ENCODE data around the gene TNK1. TPM values are rescaled to one million over a fixed set of nuclear protein-coding genes. Genes with fewer than 3 reads are reported as not detected.

TNK1 gene
- total and polyA plus RNA-seq, 11 donors: 1.4 to 6.2 (median 2.1) TPM

DNA sequence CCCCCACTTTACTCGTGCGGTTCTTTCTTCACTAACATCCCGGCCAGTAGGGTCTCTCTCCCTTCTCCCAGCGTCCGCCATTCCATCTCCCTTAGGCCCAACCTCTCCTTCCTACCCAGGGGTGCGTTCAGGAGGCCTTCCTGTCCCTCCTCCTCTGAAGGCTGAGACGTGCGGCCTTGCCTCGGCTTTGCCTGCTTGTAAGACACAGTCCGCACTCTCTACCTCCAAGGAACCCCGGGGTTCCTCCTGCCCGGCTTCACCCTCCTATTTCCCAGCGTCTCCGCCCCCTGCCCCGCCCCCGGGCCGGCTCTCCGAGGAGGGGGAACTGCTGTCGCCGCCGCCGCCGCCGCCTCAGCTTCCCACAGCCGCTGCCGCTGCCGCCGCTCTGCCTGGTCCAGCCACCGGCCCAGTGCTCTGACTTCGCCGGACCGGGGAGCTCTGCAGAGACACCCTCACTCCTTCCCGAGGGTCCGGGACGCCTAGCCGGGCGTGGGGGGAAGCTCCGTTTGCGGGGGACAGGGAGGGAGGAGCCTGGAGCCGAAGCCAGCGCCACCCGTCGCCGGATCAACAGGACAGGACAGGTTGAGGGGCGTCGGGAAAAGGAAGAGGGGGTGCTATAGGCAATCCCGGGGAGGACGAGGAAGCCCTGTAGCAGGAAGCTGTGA, 57.2 kb downstream of the TNK1 start:
- intact Hi-C loops (cut with DNase I): loop anchor here (1.0 to 10.0 kb wide), 18 partner anchors 36 to 249 kb away; partner anchors contain the start of genes SENP3 (in 9 of the 10), POLR2A (in 6 of the 10), TMEM95 (in 6 of the 10) and KCTD11 (in 4 of the 10)
- Histone ChIP-seq H3K27me3 (peaks cover 0 to 44% (median 8%) of the 10 kb centered on the region in 9 donors), H3K27ac (peak overlapping the region in 8 of 12 donors; percentile 32 to 71 (median 48)), H3K4me3 (peak overlapping the region in 11 of 12 donors; percentile 29 to 75 (median 51)), H3K9me3 (no peaks in the 10 kb centered on the region), H3K36me3 (no peaks in the 10 kb centered on the region), H3K4me1 (peaks cover 4 to 63% (median 45%) of the 10 kb centered on the region in 12 donors)
- TF ChIP-seq, protein P1, sequence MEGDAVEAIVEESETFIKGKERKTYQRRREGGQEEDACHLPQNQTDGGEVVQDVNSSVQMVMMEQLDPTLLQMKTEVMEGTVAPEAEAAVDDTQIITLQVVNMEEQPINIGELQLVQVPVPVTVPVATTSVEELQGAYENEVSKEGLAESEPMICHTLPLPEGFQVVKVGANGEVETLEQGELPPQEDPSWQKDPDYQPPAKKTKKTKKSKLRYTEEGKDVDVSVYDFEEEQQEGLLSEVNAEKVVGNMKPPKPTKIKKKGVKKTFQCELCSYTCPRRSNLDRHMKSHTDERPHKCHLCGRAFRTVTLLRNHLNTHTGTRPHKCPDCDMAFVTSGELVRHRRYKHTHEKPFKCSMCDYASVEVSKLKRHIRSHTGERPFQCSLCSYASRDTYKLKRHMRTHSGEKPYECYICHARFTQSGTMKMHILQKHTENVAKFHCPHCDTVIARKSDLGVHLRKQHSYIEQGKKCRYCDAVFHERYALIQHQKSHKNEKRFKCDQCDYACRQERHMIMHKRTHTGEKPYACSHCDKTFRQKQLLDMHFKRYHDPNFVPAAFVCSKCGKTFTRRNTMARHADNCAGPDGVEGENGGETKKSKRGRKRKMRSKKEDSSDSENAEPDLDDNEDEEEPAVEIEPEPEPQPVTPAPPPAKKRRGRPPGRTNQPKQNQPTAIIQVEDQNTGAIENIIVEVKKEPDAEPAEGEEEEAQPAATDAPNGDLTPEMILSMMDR (IDR thresholded peaks at IDR 0.05): no peak
- TF ChIP-seq POLR2A (IDR thresholded peaks at IDR 0.05): no peak
- ATAC-seq (peak in 3 of 4 donors; percentile 4 to 19 (median 6)), DNase-seq (peak; percentile 75 to 91 (median 81))
- WGBS, 4 donors: 14 to 22% (median 18%) methylated on average over 32 to 48 of the region's 48 CpGs

DNA sequence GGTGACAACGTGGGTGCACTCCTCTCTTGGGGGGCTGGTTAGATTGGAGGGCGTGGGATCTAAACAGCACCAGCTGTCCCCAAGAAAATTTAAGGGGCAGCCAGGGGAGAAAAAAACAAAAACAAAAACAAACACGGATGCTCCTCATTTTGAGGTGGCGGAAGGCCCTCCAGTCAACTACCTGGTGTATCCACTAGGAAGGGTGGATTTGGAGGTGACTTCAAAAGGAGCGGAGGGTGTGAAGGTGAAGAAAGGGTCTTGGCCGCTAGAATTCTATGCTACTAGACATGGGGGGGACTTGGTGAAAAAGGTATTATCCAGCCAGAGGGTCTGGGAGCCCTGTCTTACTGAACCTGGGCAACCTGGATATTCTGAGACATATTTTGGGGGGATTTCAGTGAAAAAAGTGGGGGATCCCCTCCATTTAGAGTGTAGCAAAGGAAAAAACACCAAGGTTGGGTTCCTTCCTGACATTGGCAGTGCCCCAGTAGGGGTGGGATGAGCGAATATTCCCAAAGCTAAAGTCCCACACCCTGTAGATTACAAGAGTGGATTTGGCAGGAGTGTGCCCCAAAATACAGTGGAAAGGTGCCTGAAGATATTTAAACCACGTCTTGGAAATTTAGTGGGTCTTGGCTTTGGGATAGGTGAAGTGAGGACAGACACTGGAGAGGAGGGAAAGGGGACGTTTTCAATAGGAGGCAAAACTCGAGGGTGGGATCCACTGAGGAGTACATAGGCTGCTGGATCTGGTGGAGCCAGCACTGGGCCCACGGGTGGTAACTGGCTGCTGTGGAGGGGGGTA, 58.0 kb downstream of the TNK1 start:
- no peak for TF ChIP-seq POLR2A (IDR thresholded peaks at IDR 0.05)
- TF ChIP-seq, protein P1 (IDR thresholded peaks at IDR 0.05): no peak
- Histone ChIP-seq H3K4me1 (peaks cover 4 to 63% (median 45%) of the 10 kb centered on the region in 12 donors), H3K9me3 (no peaks in the 10 kb centered on the region), H3K4me3 (peak overlapping the region in 10 of 12 donors; percentile 29 to 75 (median 53)), H3K27me3 (peaks cover 0 to 44% (median 8%) of the 10 kb centered on the region in 9 donors), H3K27ac (peak overlapping the region in 4 of 12 donors; percentile 43 to 71 (median 50)), H3K36me3 (no peaks in the 10 kb centered on the region)
- WGBS, 4 donors: 58 to 64% (median 59%) methylated on average over 11 of the region's 11 CpGs
- intact Hi-C loops (cut with DNase I): loop anchor here in 7 of 10 donors (1.0 to 10.0 kb wide), 10 partner anchors 37 to 248 kb away; partner anchors contain the start of genes TMEM95 (in 5 of the 7), POLR2A (in 3 of the 7), SLC35G6 (in 3 of the 7) and KCTD11 (in 2 of the 7)
- no peak for DNase-seq
- no peak for ATAC-seq

Other genes with a start within 250 kb of the TNK1 start
Only the 30 nearest of the 38 such genes appear.
- gene DLG4, start 161.3 kb upstream of the TNK1 start, total RNA-seq: 10 to 100 TPM; 12.0 to 24.3 (median 16.6) TPM
- 10 to 100 TPM in 1 of 2 donors, 1 to 10 TPM in 1; 5.3 to 15.5 TPM for gene DLG4, start 161.3 kb upstream of the TNK1 start, polyA plus RNA-seq
- gene ACADVL, start 161.2 kb upstream of the TNK1 start, total RNA-seq: 1,000 to 10,000 TPM in 7 of 9 donors, 100 to 1,000 TPM in 2; 874 to 2,110 (median 1,385) TPM
- gene ACADVL, start 161.2 kb upstream of the TNK1 start, polyA plus RNA-seq: 1,000 to 10,000 TPM in 1 of 2 donors, 100 to 1,000 TPM in 1; 601 to 2,758 TPM
- gene DVL2, start 146.6 kb upstream of the TNK1 start, total RNA-seq: 10 to 100 TPM; 14.0 to 28.6 (median 17.8) TPM
- gene DVL2, start 146.6 kb upstream of the TNK1 start, polyA plus RNA-seq: 10 to 100 TPM; 13.0 to 15.6 TPM
- 10 to 100 TPM; 19.1 to 36.7 (median 23.0) TPM for gene PHF23, start 141.6 kb upstream of the TNK1 start, total RNA-seq
- gene PHF23, start 141.6 kb upstream of the TNK1 start, polyA plus RNA-seq: 10 to 100 TPM; 13.7 to 31.8 TPM
- 100 to 1,000 TPM; 293 to 591 (median 491) TPM for gene GABARAP, start 138.6 kb upstream of the TNK1 start, total RNA-seq
- 100 to 1,000 TPM; 580 to 674 TPM for gene GABARAP, start 138.6 kb upstream of the TNK1 start, polyA plus RNA-seq
- 100 to 1,000 TPM in 6 of 9 donors, 10 to 100 TPM in 3; 54.0 to 126 (median 107) TPM for gene CTDNEP1, start 129.4 kb upstream of the TNK1 start, total RNA-seq
- 100 to 1,000 TPM in 1 of 2 donors, 10 to 100 TPM in 1; 54.4 to 120 TPM for gene CTDNEP1, start 129.4 kb upstream of the TNK1 start, polyA plus RNA-seq
- 10 to 100 TPM; 28.0 to 87.2 (median 52.6) TPM for gene ELP5, start 128.9 kb upstream of the TNK1 start, total RNA-seq
- gene ELP5, start 128.9 kb upstream of the TNK1 start, polyA plus RNA-seq: 10 to 100 TPM; 33.5 to 47.0 TPM
- 1 to 10 TPM in 5 of 9 donors, under 1 TPM in 2, not detected in 2; 0.36 to 2.6 (median 2.0) TPM for gene CLDN7, start 118.6 kb upstream of the TNK1 start, total RNA-seq
- 1 to 10 TPM; 1.1 to 1.3 TPM for gene CLDN7, start 118.6 kb upstream of the TNK1 start, polyA plus RNA-seq
- gene SLC2A4, start 99.4 kb upstream of the TNK1 start, total RNA-seq: 100 to 1,000 TPM in 7 of 9 donors, 10 to 100 TPM in 2; 82.0 to 184 (median 172) TPM
- gene SLC2A4, start 99.4 kb upstream of the TNK1 start, polyA plus RNA-seq: 100 to 1,000 TPM in 1 of 2 donors, 10 to 100 TPM in 1; 48.5 to 107 TPM
- 1 to 10 TPM in 1 of 9 donors, under 1 TPM in 8; 0.32 to 1.6 (median 0.56) TPM for gene YBX2, start 86.5 kb upstream of the TNK1 start, total RNA-seq
- 1 to 10 TPM in 1 of 2 donors, under 1 TPM in 1; 0.43 to 2.0 TPM for gene YBX2, start 86.5 kb upstream of the TNK1 start, polyA plus RNA-seq
- 100 to 1,000 TPM; 120 to 500 (median 257) TPM for gene EIF5A, start 73.5 kb upstream of the TNK1 start, total RNA-seq
- 100 to 1,000 TPM; 403 to 934 TPM for gene EIF5A, start 73.5 kb upstream of the TNK1 start, polyA plus RNA-seq
- 100 to 1,000 TPM in 1 of 9 donors, 10 to 100 TPM in 8; 51.0 to 118 (median 61.2) TPM for gene GPS2, start 65.7 kb upstream of the TNK1 start, total RNA-seq
- 10 to 100 TPM; 81.6 to 88.4 TPM for gene GPS2, start 65.7 kb upstream of the TNK1 start, polyA plus RNA-seq
- 10 to 100 TPM; 13.6 to 39.2 (median 27.6) TPM for gene NEURL4, start 51.8 kb upstream of the TNK1 start, total RNA-seq
- gene NEURL4, start 51.8 kb upstream of the TNK1 start, polyA plus RNA-seq: 10 to 100 TPM; 23.0 to 29.6 TPM
- 10 to 100 TPM in 5 of 9 donors, 1 to 10 TPM in 3, under 1 TPM in 1; 0.88 to 24.2 (median 16.4) TPM for gene ACAP1, start 44.6 kb upstream of the TNK1 start, total RNA-seq
- 1 to 10 TPM; 2.6 to 6.1 TPM for gene ACAP1, start 44.6 kb upstream of the TNK1 start, polyA plus RNA-seq
- gene KCTD11, start 28.9 kb upstream of the TNK1 start, total RNA-seq: 1 to 10 TPM; 3.4 to 9.0 (median 5.9) TPM
- 1 to 10 TPM; 6.4 to 9.6 TPM for gene KCTD11, start 28.9 kb upstream of the TNK1 start, polyA plus RNA-seq
- not detected for gene TMEM95, start 25.9 kb upstream of the TNK1 start, total RNA-seq
- not detected for gene TMEM95, start 25.9 kb upstream of the TNK1 start, polyA plus RNA-seq
- gene PLSCR3, start 13.4 kb downstream of the TNK1 start, total RNA-seq: 10 to 100 TPM; 14.3 to 29.5 (median 16.4) TPM
- 10 to 100 TPM; 21.2 to 28.3 TPM for gene PLSCR3, start 13.4 kb downstream of the TNK1 start, polyA plus RNA-seq
- 10 to 100 TPM; 51.9 to 78.7 (median 69.5) TPM for gene TMEM256, start 23.0 kb downstream of the TNK1 start, total RNA-seq
- gene TMEM256, start 23.0 kb downstream of the TNK1 start, polyA plus RNA-seq: 100 to 1,000 TPM in 1 of 2 donors, 10 to 100 TPM in 1; 74.4 to 195 TPM
- gene NLGN2, start 26.8 kb downstream of the TNK1 start, total RNA-seq: 10 to 100 TPM in 2 of 9 donors, 1 to 10 TPM in 7; 4.6 to 12.9 (median 7.3) TPM
- 10 to 100 TPM in 1 of 2 donors, 1 to 10 TPM in 1; 3.5 to 11.1 TPM for gene NLGN2, start 26.8 kb downstream of the TNK1 start, polyA plus RNA-seq
- not detected for gene SPEM1, start 39.2 kb downstream of the TNK1 start, total RNA-seq
- gene SPEM1, start 39.2 kb downstream of the TNK1 start, polyA plus RNA-seq: not detected
- not detected for gene SPEM2, start 44.5 kb downstream of the TNK1 start, total RNA-seq
- gene SPEM2, start 44.5 kb downstream of the TNK1 start, polyA plus RNA-seq: not detected
- not detected for gene SPEM3, start 47.8 kb downstream of the TNK1 start, total RNA-seq
- gene SPEM3, start 47.8 kb downstream of the TNK1 start, polyA plus RNA-seq: not detected
- gene TMEM102, start 54.3 kb downstream of the TNK1 start, total RNA-seq: 1 to 10 TPM; 1.7 to 6.8 (median 4.0) TPM
- gene TMEM102, start 54.3 kb downstream of the TNK1 start, polyA plus RNA-seq: 1 to 10 TPM; 1.8 to 4.5 TPM
- 1 to 10 TPM; 2.8 to 9.6 (median 7.8) TPM for gene FGF11, start 58.4 kb downstream of the TNK1 start, total RNA-seq
- gene FGF11, start 58.4 kb downstream of the TNK1 start, polyA plus RNA-seq: 1 to 10 TPM; 1.6 to 9.6 TPM
- gene CHRNB1, start 64.0 kb downstream of the TNK1 start, total RNA-seq: 10 to 100 TPM in 7 of 9 donors, 1 to 10 TPM in 2; 8.2 to 14.2 (median 11.0) TPM
- gene CHRNB1, start 64.0 kb downstream of the TNK1 start, polyA plus RNA-seq: 10 to 100 TPM; 11.2 to 27.3 TPM
- gene ZBTB4, start 98.5 kb downstream of the TNK1 start, total RNA-seq: 10 to 100 TPM; 51.8 to 77.2 (median 59.5) TPM
- gene ZBTB4, start 98.5 kb downstream of the TNK1 start, polyA plus RNA-seq: 10 to 100 TPM; 29.3 to 35.3 TPM
- gene SLC35G6, start 100.4 kb downstream of the TNK1 start, total RNA-seq: not detected
- under 1 TPM in 1 of 2 donors, not detected in 1; 0.08 TPM for gene SLC35G6, start 100.4 kb downstream of the TNK1 start, polyA plus RNA-seq
- gene POLR2A, start 103.3 kb downstream of the TNK1 start, total RNA-seq: 10 to 100 TPM; 31.4 to 77.6 (median 50.7) TPM
- 10 to 100 TPM; 17.3 to 18.5 TPM for gene POLR2A, start 103.3 kb downstream of the TNK1 start, polyA plus RNA-seq
- 10 to 100 TPM; 20.3 to 49.5 (median 35.1) TPM for gene TNFSF12, start 168.0 kb downstream of the TNK1 start, total RNA-seq
- 10 to 100 TPM; 19.6 to 36.8 TPM for gene TNFSF12, start 168.0 kb downstream of the TNK1 start, polyA plus RNA-seq
- gene TNFSF13, start 177.7 kb downstream of the TNK1 start, total RNA-seq: 10 to 100 TPM in 3 of 9 donors, 1 to 10 TPM in 6; 3.7 to 43.0 (median 6.4) TPM
- 1 to 10 TPM; 6.9 to 7.1 TPM for gene TNFSF13, start 177.7 kb downstream of the TNK1 start, polyA plus RNA-seq